Measurements from ENCODE around the gene SAFB.

DNA sequence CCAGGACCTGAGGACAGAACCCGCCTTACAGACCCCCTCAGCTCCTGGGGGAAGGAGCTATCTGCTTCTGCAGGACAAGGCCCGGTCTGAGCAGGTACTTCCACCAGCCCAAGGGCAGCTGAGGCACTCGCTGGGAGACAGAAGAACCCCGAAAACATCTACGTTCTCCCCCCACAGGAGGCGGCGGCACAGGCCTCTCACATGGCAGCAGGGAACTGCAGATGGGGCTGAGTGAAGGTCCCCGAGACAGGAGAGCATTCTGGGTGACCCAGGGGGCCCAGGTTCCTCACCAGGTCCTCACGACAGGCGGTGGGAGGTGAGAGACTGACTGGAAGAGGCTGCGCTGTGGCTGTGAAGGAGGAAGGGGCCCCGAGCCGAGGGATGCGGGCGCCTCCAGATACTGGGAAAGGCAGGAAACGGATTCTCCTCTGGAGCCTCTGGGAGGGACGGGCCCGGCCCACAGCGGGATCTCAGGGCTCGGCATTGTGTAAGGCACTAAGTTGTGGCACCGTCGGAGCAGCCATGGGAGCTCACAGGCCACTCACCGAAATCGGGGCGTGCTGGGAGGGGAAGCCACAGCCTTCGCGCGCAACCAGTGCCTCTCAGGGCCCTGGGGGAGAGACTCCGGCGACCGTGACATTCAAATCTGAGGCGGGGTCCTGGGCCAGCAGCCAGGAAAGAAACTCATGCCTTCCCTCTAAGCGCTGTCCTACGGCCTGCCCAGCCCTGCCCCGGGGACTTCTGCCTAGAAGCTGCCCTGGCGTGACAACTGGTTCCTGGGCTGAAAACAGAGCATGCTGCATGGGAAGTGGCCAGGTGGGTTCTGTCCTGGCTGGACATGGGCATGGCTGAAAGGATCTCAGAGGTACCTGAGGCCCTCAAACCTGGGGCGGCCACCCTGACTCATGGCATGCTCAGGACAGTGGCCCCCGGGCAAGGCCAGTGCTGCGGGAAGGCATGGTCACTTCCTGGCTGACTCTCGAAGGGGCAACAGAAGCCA lies 81.2 kb downstream of the SAFB start:
- no peak for TF ChIP-seq POLR2A (IDR thresholded peaks at IDR 0.05)
- TF ChIP-seq, protein P1, sequence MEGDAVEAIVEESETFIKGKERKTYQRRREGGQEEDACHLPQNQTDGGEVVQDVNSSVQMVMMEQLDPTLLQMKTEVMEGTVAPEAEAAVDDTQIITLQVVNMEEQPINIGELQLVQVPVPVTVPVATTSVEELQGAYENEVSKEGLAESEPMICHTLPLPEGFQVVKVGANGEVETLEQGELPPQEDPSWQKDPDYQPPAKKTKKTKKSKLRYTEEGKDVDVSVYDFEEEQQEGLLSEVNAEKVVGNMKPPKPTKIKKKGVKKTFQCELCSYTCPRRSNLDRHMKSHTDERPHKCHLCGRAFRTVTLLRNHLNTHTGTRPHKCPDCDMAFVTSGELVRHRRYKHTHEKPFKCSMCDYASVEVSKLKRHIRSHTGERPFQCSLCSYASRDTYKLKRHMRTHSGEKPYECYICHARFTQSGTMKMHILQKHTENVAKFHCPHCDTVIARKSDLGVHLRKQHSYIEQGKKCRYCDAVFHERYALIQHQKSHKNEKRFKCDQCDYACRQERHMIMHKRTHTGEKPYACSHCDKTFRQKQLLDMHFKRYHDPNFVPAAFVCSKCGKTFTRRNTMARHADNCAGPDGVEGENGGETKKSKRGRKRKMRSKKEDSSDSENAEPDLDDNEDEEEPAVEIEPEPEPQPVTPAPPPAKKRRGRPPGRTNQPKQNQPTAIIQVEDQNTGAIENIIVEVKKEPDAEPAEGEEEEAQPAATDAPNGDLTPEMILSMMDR (IDR thresholded peaks at IDR 0.05): no peak

Data from ovary (tissue), 3 donors.